Common myeloid progenitor, CD34-positive (primary cell): ENCODE measurements around the gene MROH9.

Experiments used
- CTCF ChIA-PET: fragments of 350-600 bp; sonication (Branson Sonifier 250); formaldehyde crosslinking; loops from one replicate; lab custom pipeline; 2021; ENCODE audit warnings: antibody characterized with exemption; lab: Charles Lee
- POLR2A ChIA-PET: fragments of 350-600 bp; sonication (Branson Sonifier 250); formaldehyde crosslinking; loops from one replicate; lab custom pipeline; 2021; ENCODE audit warnings: antibody characterized with exemption; lab: Charles Lee
- DNase-seq, 3 donors: peaks; one replicate each; pipeline versions ENCODE4 v3.0.0 to v3.0.0-alpha.2; 2013
- H3K27ac ChIP-seq, 2 experiments: 1 replicate in 1 of 2; 2 replicates in 1 of 2; pipeline ENCODE4 v1.7.0; 2013; ENCODE audit warnings: inconsistent platforms in 2 of 2, low read length in 2 of 2, mild to moderate bottlenecking in 2 of 2, low read depth in 1 of 2, moderate library complexity in 1 of 2; ENCODE audit not compliant: severe bottlenecking in 2 of 2, insufficient read depth in 1 of 2, poor library complexity in 1 of 2
- H3K27me3 ChIP-seq, 5 experiments: replicated peaks in 2 of 5; 1 replicate in 3 of 5; 2 replicates in 2 of 5; pipeline versions ENCODE4 v1.6.1 to v1.7.0; 2013; ENCODE audit warnings: low read length in 4 of 5, mild to moderate bottlenecking in 2 of 5, moderate library complexity in 2 of 5, inconsistent platforms in 1 of 5; ENCODE audit not compliant: insufficient read depth in 5 of 5, control insufficient read depth in 4 of 5
- H3K36me3 ChIP-seq, 4 experiments: 1 replicate in 2 of 4; 2 replicates in 2 of 4; pipeline versions ENCODE4 v1.6.1 to v1.7.0; 2013; ENCODE audit warnings: low read length in 3 of 4, control low read depth in 1 of 4, mild to moderate bottlenecking in 1 of 4; ENCODE audit not compliant: control insufficient read depth in 4 of 4, insufficient read depth in 4 of 4
- H3K4me1 ChIP-seq, 4 experiments: 1 replicate in 3 of 4; 2 replicates in 1 of 4; pipeline versions ENCODE4 v1.6.1 to v1.7.1; 2013; ENCODE audit warnings: low read length in 3 of 4, mild to moderate bottlenecking in 3 of 4, control low read depth in 1 of 4, inconsistent platforms in 1 of 4, moderate library complexity in 1 of 4; ENCODE audit not compliant: control insufficient read depth in 4 of 4, insufficient read depth in 4 of 4; ENCODE audit errors: control extremely low read depth in 1 of 4
- H3K4me3 ChIP-seq, 7 experiments: 1 replicate in 4 of 7; 2 replicates in 3 of 7; pipeline versions ENCODE4 v1.5.1 to v1.7.0; 2013; ENCODE audit warnings: mild to moderate bottlenecking in 7 of 7, low read length in 6 of 7, moderate library complexity in 6 of 7, inconsistent platforms in 2 of 7, low read depth in 2 of 7, control low read depth in 1 of 7; ENCODE audit not compliant: insufficient read depth in 4 of 7, control insufficient read depth in 1 of 7; ENCODE audit errors: extremely low read depth in 1 of 7
- H3K9me3 ChIP-seq, 5 experiments: 1 replicate in 4 of 5; 2 replicates in 1 of 5; pipeline versions ENCODE4 v1.6.1 to v1.7.1; 2013; ENCODE audit warnings: low read length in 4 of 5, mild to moderate bottlenecking in 2 of 5, inconsistent platforms in 1 of 5, low read depth in 1 of 5, moderate library complexity in 1 of 5; ENCODE audit not compliant: control insufficient read depth in 4 of 5, insufficient read depth in 2 of 5; ENCODE audit errors: control extremely low read depth in 1 of 5
- WGBS: methylation state at CpG from one replicate; pipeline ENCODE4 v1.1.5; 2013; ENCODE audit not compliant: insufficient coverage; 5-methylcytosine and 5-hydroxymethylcytosine counted together

The MROH9 gene

DNA sequence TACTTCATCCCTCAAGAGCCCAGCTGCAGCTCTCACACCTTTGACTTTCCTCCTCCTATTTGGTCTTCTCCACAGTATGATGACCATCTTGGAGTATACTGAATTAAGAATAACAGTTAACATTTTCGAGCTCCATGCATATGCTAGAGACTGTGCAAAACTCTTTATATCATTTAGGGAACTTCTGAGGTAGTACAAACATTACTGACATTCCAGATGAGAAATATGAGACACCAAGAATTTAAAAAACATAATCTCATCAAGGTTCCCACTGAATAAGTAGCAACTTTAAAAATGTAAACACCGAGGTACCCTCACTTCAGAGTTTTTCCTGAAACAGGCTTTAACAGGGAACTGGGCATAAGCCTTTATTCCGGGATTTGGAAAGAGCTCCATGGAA is 178.0 kb downstream of the MROH9 start:
- 100% methylated on average over 3 of the region's 3 CpGs for WGBS
- POLR2A ChIA-PET, result no interaction called here
- no peaks in the 10 kb centered on the region for H3K9me3 ChIP-seq
- no peak overlapping the region for H3K4me3 ChIP-seq
- no peak overlapping the region for H3K27ac ChIP-seq
- CTCF ChIA-PET, result no interaction called here
- H3K36me3 ChIP-seq, result no peaks in the 10 kb centered on the region
- DNase-seq, result no peak
- H3K4me1 ChIP-seq, result no peaks in the 10 kb centered on the region
- H3K27me3 ChIP-seq, result peaks cover 0 to 2% (median 0%) of the 10 kb centered on the region in 5 experiments
